ENCODE measurements around the gene RNF223.
A peak's percentile ranks its signal among the peaks of the same experiment; 100 is the strongest.

The RNF223 gene

DNA sequence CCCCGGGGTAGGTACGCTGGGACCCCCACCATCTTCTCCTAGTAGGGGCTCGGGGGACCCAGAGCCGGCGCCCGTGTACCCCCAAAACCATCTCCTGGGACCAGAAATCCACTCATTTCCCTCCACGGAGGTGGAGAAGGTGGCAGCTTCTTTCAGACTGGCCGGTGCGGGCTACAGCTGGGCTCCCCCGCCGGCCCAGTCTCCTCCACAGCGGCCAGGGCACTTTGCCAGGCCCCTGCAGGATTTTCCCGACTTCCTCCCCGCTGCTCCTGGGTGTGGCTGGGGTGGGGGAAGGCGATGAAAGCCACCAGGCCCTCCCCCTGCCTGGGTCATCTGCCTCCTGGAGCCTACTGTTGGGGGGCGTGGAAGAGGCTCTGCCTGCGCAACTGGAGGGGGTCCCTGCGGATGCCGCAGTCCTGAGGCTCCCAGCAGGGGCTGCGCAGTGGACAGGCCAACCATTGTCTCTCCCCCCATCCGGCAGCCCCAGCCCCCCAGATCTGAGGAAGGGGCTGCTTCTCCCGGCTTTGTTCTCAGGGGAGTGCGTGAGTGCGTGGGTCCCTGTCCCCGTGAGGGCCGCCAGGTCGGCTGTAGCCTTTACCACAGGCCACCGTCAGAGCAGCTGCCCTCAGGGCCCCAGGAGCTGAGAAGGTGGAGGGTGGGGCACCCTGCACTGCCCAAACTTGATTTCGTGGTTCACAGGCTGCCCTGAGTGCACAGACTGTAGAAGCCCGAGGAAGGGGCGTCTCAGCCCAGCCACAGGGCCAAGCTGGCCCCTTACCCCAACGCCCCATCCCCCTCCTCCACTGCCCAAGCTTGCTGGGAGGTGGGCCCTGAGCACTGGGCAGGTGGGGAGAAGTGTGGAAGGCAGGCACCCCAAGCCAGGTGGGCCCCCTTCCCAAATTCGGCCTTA, 52.8 kb downstream of the RNF223 start:
- Histone ChIP-seq H3K36me3 (ENCODE audit: control insufficient read depth, insufficient read depth, low read length) (peaks cover 8% of the 10 kb centered on the region; the same call in 1 of the 2 replicates), H3K4me3 (ENCODE audit: low read depth, low read length) (peak overlapping the region; percentile 87), H3K27ac (ENCODE audit: low read depth, low read length) (no peak overlapping the region), H3K9ac (ENCODE audit: low read length) (peak overlapping the region; percentile 66), H3K4me1 (ENCODE audit: control insufficient read depth, insufficient read depth, low read length) (peaks cover 49% of the 10 kb centered on the region), H3K9me3 (ENCODE audit: control insufficient read depth, insufficient read depth, low read depth, low read length) (no peaks in the 10 kb centered on the region), H3K27me3 (ENCODE audit: control insufficient read depth, insufficient read depth, low read length) (peaks cover 3% of the 10 kb centered on the region; the same call in 1 of the 2 replicates)

All from HUES6 (cell line).